DOHH2 (cell line): ENCODE measurements around the gene POLA1.
"Not testable (repeated sequence)": the region's sequence is repeated elsewhere in the genome, so short reads cannot be mapped to it uniquely, and the experiment has no call there.

ENCODE experiments used
- CTCF ChIP-seq: fragments of 200-600 bp; sonication (generic); IDR thresholded peaks from one replicate; pipeline ENCODE4 v1.5.1; 2014; ENCODE audit warnings: antibody characterized with exemption, mild to moderate bottlenecking, low read depth, low read length; ENCODE audit not compliant: poor library complexity, severe bottlenecking
- EZH2phosphoT487 ChIP-seq: fragments of 200-600 bp; sonication (generic); IDR thresholded peaks from 2 replicates; pipeline ENCODE4 v1.6.1; 2017; ENCODE audit warnings: borderline replicate concordance, mild to moderate bottlenecking, antibody characterized with exemption, low read length, moderate library complexity, mixed read lengths

GRCh38 chrX:24819807-24820206, 126.1 kb downstream of the POLA1 start:
- not testable (repeated sequence) for TF ChIP-seq CTCF, EZH2phosphoT487
